Stimulated activated naive B cell treated with anti-CD40 and anti-IgM and Interleukin-4, amounts not matched to agents 10 μg/mL and 1 μg/mL and 100 μg/mL, for 72 hours (primary cell): ENCODE data around the gene NCEH1.
"Not testable (repeated sequence)": the region's sequence is repeated elsewhere in the genome, so short reads cannot be mapped to it uniquely, and the experiment has no call there.

Source experiments
- ATAC-seq, 2 donors: fragments of 150-1000 bp; cut with Tn5 transposase; replicated peaks; 2 replicates each; pipeline ENCODE4 v1.10.0; 2021; ENCODE audit warnings: moderate library complexity in 1 of 2
- DNase-seq: peaks from one replicate; pipeline ENCODE4 v3.0.0; 2021
- H3K27ac Mint-ChIP-seq: one replicate; pipeline ENCODE4 v1.8.0; 2022; ENCODE audit warnings: mild to moderate bottlenecking, mixed read lengths
- H3K27me3 Mint-ChIP-seq, 2 donors: one replicate each; pipeline ENCODE4 v1.8.0; 2022; ENCODE audit warnings: mixed read lengths in 2 of 2
- H3K36me3 Mint-ChIP-seq, 2 donors: one replicate each; pipeline ENCODE4 v1.8.0; 2022; ENCODE audit warnings: mixed read lengths in 2 of 2, mild to moderate bottlenecking in 1 of 2
- H3K4me1 Mint-ChIP-seq, 2 donors: one replicate each; pipeline ENCODE4 v1.8.0; 2022; ENCODE audit warnings: mixed read lengths in 2 of 2, mild to moderate bottlenecking in 1 of 2
- H3K4me3 Mint-ChIP-seq, 2 donors: one replicate each; pipeline ENCODE4 v1.8.0; 2022; ENCODE audit warnings: mild to moderate bottlenecking in 2 of 2, mixed read lengths in 2 of 2, moderate library complexity in 1 of 2
- H3K9me3 Mint-ChIP-seq, 2 donors: one replicate each; pipeline ENCODE4 v1.8.0; 2022; ENCODE audit warnings: mixed read lengths in 2 of 2, mild to moderate bottlenecking in 1 of 2

Gene NCEH1

GRCh38 chr3:172710664-172711453 lies at the start of gene NCEH1:
TSS of gene NCEH1 (minus strand) at chr3:172711067. CDS start at chr3:172710984, 83 bp downstream.
- no peaks in the 10 kb centered on the region for H3K27me3 Mint-ChIP-seq
- peaks cover 13 to 21% of the 10 kb centered on the region in 2 donors for H3K4me1 Mint-ChIP-seq
- H3K36me3 Mint-ChIP-seq: no peaks in the 10 kb centered on the region
- H3K27ac Mint-ChIP-seq: peak within 1 kb of the TSS; percentile 88
- peak within 1 kb of the TSS; percentile 96 to 98 for H3K4me3 Mint-ChIP-seq
- DNase-seq: peak; percentile 84
- peak; percentile 99 for ATAC-seq
- no peaks in the 10 kb centered on the region for H3K9me3 Mint-ChIP-seq

GRCh38 chr3:172760416-172760815 lies 49.5 kb upstream of the NCEH1 start:
- ATAC-seq, H3K27ac Mint-ChIP-seq, H3K4me1 Mint-ChIP-seq, H3K27me3 Mint-ChIP-seq, H3K9me3 Mint-ChIP-seq, H3K4me3 Mint-ChIP-seq, DNase-seq: not testable (repeated sequence)
- peaks cover 11 to 25% of the 10 kb centered on the region in 2 donors for H3K36me3 Mint-ChIP-seq

GRCh38 chr3:172753125-172753524 lies 42.3 kb upstream of the NCEH1 start:
- ATAC-seq: no peak
- DNase-seq: no peak
- Mint-ChIP-seq H3K4me3 (no peak overlapping the region), H3K27ac (no peak overlapping the region), H3K27me3 (no peaks in the 10 kb centered on the region), H3K4me1 (peaks cover 4 to 7% of the 10 kb centered on the region in 2 donors), H3K9me3 (no peaks in the 10 kb centered on the region), H3K36me3 (peaks cover 0 to 4% of the 10 kb centered on the region in 2 donors)

GRCh38 chr3:172752651-172753050 lies 41.8 kb upstream of the NCEH1 start:
- H3K27me3 Mint-ChIP-seq: no peaks in the 10 kb centered on the region
- H3K4me3 Mint-ChIP-seq: no peak overlapping the region
- H3K9me3 Mint-ChIP-seq: no peaks in the 10 kb centered on the region
- no peaks in the 10 kb centered on the region for H3K36me3 Mint-ChIP-seq
- DNase-seq (no peak), ATAC-seq (no peak)
- H3K27ac Mint-ChIP-seq: no peak overlapping the region
- peaks cover 4 to 7% of the 10 kb centered on the region in 2 donors for H3K4me1 Mint-ChIP-seq

- Mint-ChIP-seq H3K9me3 (no peaks in the 10 kb centered on the region), H3K27me3 (no peaks in the 10 kb centered on the region), H3K36me3 (no peaks in the 10 kb centered on the region), H3K4me3 (peak overlapping the region; percentile 85 to 95), H3K27ac (peak overlapping the region; percentile 96), H3K4me1 (peaks cover 4 to 7% of the 10 kb centered on the region in 2 donors)
- ATAC-seq (no peak), DNase-seq (no peak)
Observed at GRCh38 chr3:172751175-172751704, 40.4 kb upstream of the NCEH1 start.

GRCh38 chr3:172750368-172751174 lies 39.7 kb upstream of the NCEH1 start, which contains the start of gene ECT2:
TSS of gene ECT2 (plus strand) at chr3:172750726. CDS start at chr3:172754531, 3,805 bp downstream.
- Mint-ChIP-seq H3K4me3 (peak within 1 kb of the TSS; percentile 85 to 95), H3K27me3 (no peaks in the 10 kb centered on the region), H3K36me3 (no peaks in the 10 kb centered on the region), H3K4me1 (peaks cover 4 to 7% of the 10 kb centered on the region in 2 donors), H3K27ac (peak within 1 kb of the TSS; percentile 96), H3K9me3 (no peaks in the 10 kb centered on the region)
- peak; percentile 98 to 99 for ATAC-seq
- DNase-seq: peak; percentile 95

- H3K27ac Mint-ChIP-seq: peak overlapping the region; percentile 96
- no peaks in the 10 kb centered on the region for H3K36me3 Mint-ChIP-seq
- peaks cover 4 to 7% of the 10 kb centered on the region in 2 donors for H3K4me1 Mint-ChIP-seq
- DNase-seq (no peak), ATAC-seq (no peak)
- no peaks in the 10 kb centered on the region for H3K27me3 Mint-ChIP-seq
- peak overlapping the region; percentile 85 to 95 for H3K4me3 Mint-ChIP-seq
- H3K9me3 Mint-ChIP-seq: no peaks in the 10 kb centered on the region
Observed at GRCh38 chr3:172750069-172750367, 39.2 kb upstream of the NCEH1 start.

- H3K4me3 Mint-ChIP-seq: peak overlapping the region in 1 of 2 donors; percentile 85
- DNase-seq: no peak
- ATAC-seq: no peak
- H3K27ac Mint-ChIP-seq: no peak overlapping the region
- no peaks in the 10 kb centered on the region for H3K9me3 Mint-ChIP-seq
- H3K4me1 Mint-ChIP-seq: peaks cover 4 to 7% of the 10 kb centered on the region in 2 donors
- H3K36me3 Mint-ChIP-seq: no peaks in the 10 kb centered on the region
- H3K27me3 Mint-ChIP-seq: no peaks in the 10 kb centered on the region
Observed at GRCh38 chr3:172749230-172749965, 38.5 kb upstream of the NCEH1 start.

- no peaks in the 10 kb centered on the region for H3K27me3 Mint-ChIP-seq
- peaks cover 2 to 3% of the 10 kb centered on the region in 2 donors for H3K4me1 Mint-ChIP-seq
- H3K27ac Mint-ChIP-seq: no peak overlapping the region
- DNase-seq (no peak), ATAC-seq (no peak)
- H3K4me3 Mint-ChIP-seq: no peak overlapping the region
- H3K36me3 Mint-ChIP-seq: no peaks in the 10 kb centered on the region
- no peaks in the 10 kb centered on the region for H3K9me3 Mint-ChIP-seq
Observed at GRCh38 chr3:172746475-172746874, 35.6 kb upstream of the NCEH1 start.

- Mint-ChIP-seq H3K4me3 (no peak overlapping the region), H3K9me3 (no peaks in the 10 kb centered on the region), H3K36me3 (no peaks in the 10 kb centered on the region), H3K27ac (no peak overlapping the region), H3K27me3 (peaks cover 0 to 4% of the 10 kb centered on the region in 2 donors), H3K4me1 (no peaks in the 10 kb centered on the region)
- DNase-seq: no peak
- ATAC-seq: no peak
Observed at GRCh38 chr3:172739462-172739861, 28.6 kb upstream of the NCEH1 start.

- Mint-ChIP-seq H3K4me1 (no peaks in the 10 kb centered on the region), H3K27me3 (peaks cover 0 to 9% of the 10 kb centered on the region in 2 donors), H3K27ac (no peak overlapping the region), H3K9me3 (no peaks in the 10 kb centered on the region), H3K36me3 (no peaks in the 10 kb centered on the region), H3K4me3 (no peak overlapping the region)
- ATAC-seq: no peak
- no peak for DNase-seq
Observed at GRCh38 chr3:172735014-172735413, 24.1 kb upstream of the NCEH1 start.

GRCh38 chr3:172726380-172726779 lies 15.5 kb upstream of the NCEH1 start:
- Mint-ChIP-seq H3K27me3 (peaks cover 13 to 25% of the 10 kb centered on the region in 2 donors), H3K9me3 (peaks cover 5 to 9% of the 10 kb centered on the region in 2 donors), H3K4me3 (no peak overlapping the region), H3K36me3 (peaks cover 0 to 8% of the 10 kb centered on the region in 2 donors), H3K4me1 (no peaks in the 10 kb centered on the region), H3K27ac (no peak overlapping the region)
- no peak for ATAC-seq
- DNase-seq: no peak

- Mint-ChIP-seq H3K9me3 (peaks cover 13 to 14% of the 10 kb centered on the region in 2 donors), H3K27me3 (peaks cover 20 to 29% of the 10 kb centered on the region in 2 donors)
Observed at GRCh38 chr3:172722536-172723040, 11.7 kb upstream of the NCEH1 start.

More at GRCh38 chr3:172722536-172723040, 11.7 kb upstream of the NCEH1 start:
- H3K36me3 Mint-ChIP-seq: peaks cover 0 to 13% of the 10 kb centered on the region in 2 donors
- not testable (repeated sequence) for H3K4me1 Mint-ChIP-seq, H3K27ac Mint-ChIP-seq, ATAC-seq, DNase-seq, H3K4me3 Mint-ChIP-seq
